ENCODE results near the gene FOXO3B. TPM values are rescaled to one million over a fixed set of nuclear protein-coding genes. Genes with fewer than 3 reads are reported as not detected.
"Not testable (repeated sequence)": the region's sequence is repeated elsewhere in the genome, so short reads cannot be mapped to it uniquely, and the experiment has no call there.

Gene FOXO3B
- total RNA-seq = 10 to 100 TPM in 2 of 4 donors, 1 to 10 TPM in 2; 3.1 to 36.7 (median 12.4) TPM

DNA sequence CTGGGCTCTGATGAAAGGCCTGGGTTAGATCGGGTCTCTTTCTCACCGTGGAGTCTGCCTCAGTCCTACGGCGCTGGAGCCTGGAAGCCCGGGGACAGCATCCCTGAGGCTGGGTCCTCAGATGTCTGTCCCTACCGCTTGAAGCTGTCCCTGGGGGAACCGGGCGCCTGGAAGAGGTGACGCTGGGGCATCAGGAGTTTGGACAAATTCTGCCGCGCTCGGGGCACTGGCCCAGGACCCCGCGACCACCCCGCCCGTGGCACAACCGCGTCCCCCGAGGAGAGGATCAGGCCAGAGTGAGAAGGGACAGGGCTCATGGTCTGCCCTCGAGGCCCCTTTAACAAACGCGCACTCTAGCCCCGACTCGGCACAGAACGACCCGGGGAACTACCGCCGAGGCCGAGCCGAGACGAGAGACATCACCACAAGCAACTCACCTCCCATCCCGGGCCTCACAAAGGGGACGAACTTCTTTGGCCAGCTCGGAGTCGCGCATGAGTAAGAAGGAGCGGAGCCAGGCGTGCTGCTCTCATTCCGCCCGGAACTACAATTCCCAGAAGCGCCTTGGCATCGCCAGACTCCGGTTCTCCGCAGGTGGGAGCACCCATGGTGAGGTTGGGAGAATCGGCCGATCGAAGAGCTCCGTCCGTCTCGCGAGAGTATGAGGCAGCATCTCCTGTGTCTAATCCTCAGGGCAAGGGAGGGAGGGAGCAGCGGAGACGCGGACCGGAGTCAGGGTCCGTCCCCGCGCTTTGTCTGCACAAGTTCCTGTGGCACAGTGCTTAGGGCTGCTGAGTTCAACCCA is at the start of gene FOXO3B:
Gene FOXO3B (minus strand): TSS at position 548 of the 805 bp plus-strand sequence. CDS start 663 bp downstream, outside the sequence.
- H3K27me3 ChIP-seq; intact Hi-C loops (cut with DNase I; ENCODE audit: low total_unique reads); H3K9me3 ChIP-seq; H3K4me1 ChIP-seq; in situ Hi-C loops (cut with MboI; ENCODE audit: low pct_ligation_motif_present in 1 of 4, low pct_unique_long_range_greater_than_20kb in 1 of 4, low sequenced_read_pairs in 3 of 4); H3K36me3 ChIP-seq: not testable (repeated sequence)
- Histone ChIP-seq H3K4me3 (peak within 1 kb of the TSS; percentile 5 to 66 (median 46)), H3K27ac (peak within 1 kb of the TSS; percentile 38 to 68 (median 51))
- 0% methylated on average over 39 of the region's 58 CpGs; no CpG with 5 or more reads in 1 of the 2 donors for WGBS, 2 donors (ENCODE audit: low coverage in 1 of 2)
- peak in 1 of 3 donors; percentile 23 for TF ChIP-seq POLR2AphosphoS5 (IDR thresholded peaks at IDR 0.05)
- peak; percentile 94 for DNase-seq

GRCh38 chr17:18723509-18723908 is 41.4 kb upstream of the FOXO3B start:
- H3K4me3 ChIP-seq; H3K4me1 ChIP-seq; H3K27me3 ChIP-seq; H3K9me3 ChIP-seq; H3K36me3 ChIP-seq; H3K27ac ChIP-seq; intact Hi-C loops (cut with DNase I; ENCODE audit: low total_unique reads); in situ Hi-C loops (cut with MboI; ENCODE audit: low pct_ligation_motif_present in 1 of 4, low pct_unique_long_range_greater_than_20kb in 1 of 4, low sequenced_read_pairs in 3 of 4); DNase-seq: not testable (repeated sequence)
- WGBS, 2 donors (ENCODE audit: low coverage in 1 of 2) = 88% methylated on average over 1 of the region's 1 CpG; no CpG with 5 or more reads in 1 of the 2 donors

DNA sequence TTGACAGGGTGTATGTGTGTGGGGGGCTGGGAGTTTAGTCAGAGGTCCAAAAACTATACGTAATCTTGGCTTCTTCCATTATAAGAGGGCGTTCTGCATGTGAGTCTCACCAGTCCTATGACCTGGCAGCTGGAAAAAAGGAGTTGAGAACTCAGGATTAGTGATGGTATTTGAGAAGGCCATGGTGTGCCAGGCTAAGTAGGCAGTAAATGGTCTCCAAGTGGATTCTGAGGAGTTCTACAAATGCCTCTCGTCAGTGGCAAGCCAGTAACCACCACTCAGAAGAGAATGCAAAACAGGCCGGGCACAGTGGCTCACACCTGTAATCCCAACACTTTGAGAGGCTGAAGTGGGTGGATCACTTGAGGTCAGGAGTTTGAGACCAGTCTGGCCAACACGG is 40.5 kb upstream of the FOXO3B start:
- H3K4me3 ChIP-seq; H3K36me3 ChIP-seq; H3K9me3 ChIP-seq; in situ Hi-C loops (cut with MboI; ENCODE audit: low pct_ligation_motif_present in 1 of 4, low pct_unique_long_range_greater_than_20kb in 1 of 4, low sequenced_read_pairs in 3 of 4); DNase-seq; intact Hi-C loops (cut with DNase I; ENCODE audit: low total_unique reads); H3K27ac ChIP-seq; H3K27me3 ChIP-seq; H3K4me1 ChIP-seq: not testable (repeated sequence)
- 40 to 81% methylated on average over 2 to 4 of the region's 5 CpGs for WGBS, 2 donors (ENCODE audit: low coverage in 1 of 2)

- H3K27me3 ChIP-seq; H3K36me3 ChIP-seq; H3K27ac ChIP-seq; DNase-seq; H3K4me3 ChIP-seq; intact Hi-C loops (cut with DNase I; ENCODE audit: low total_unique reads); H3K4me1 ChIP-seq; in situ Hi-C loops (cut with MboI; ENCODE audit: low pct_ligation_motif_present in 1 of 4, low pct_unique_long_range_greater_than_20kb in 1 of 4, low sequenced_read_pairs in 3 of 4); H3K9me3 ChIP-seq: not testable (repeated sequence)
- WGBS, 2 donors (ENCODE audit: low coverage in 1 of 2) = 71% methylated on average over 1 of the region's 12 CpGs; no CpG with 5 or more reads in 1 of the 2 donors
Observed at GRCh38 chr17:18721775-18722547, 39.8 kb upstream of the FOXO3B start.

GRCh38 chr17:18719428-18720110 is 37.5 kb upstream of the FOXO3B start:
- intact Hi-C loops (cut with DNase I; ENCODE audit: low total_unique reads); H3K4me3 ChIP-seq; H3K27me3 ChIP-seq; H3K36me3 ChIP-seq; H3K4me1 ChIP-seq; DNase-seq; H3K9me3 ChIP-seq; H3K27ac ChIP-seq; in situ Hi-C loops (cut with MboI; ENCODE audit: low pct_ligation_motif_present in 1 of 4, low pct_unique_long_range_greater_than_20kb in 1 of 4, low sequenced_read_pairs in 3 of 4): not testable (repeated sequence)
- WGBS, 2 donors (ENCODE audit: low coverage in 1 of 2) = 86 to 95% methylated on average over 8 to 12 of the region's 12 CpGs

- 50 to 67% methylated on average over 1 to 7 of the region's 9 CpGs for WGBS, 2 donors (ENCODE audit: low coverage in 1 of 2)
- not testable (repeated sequence) for H3K27me3 ChIP-seq
Observed at GRCh38 chr17:18718643-18719427, 36.7 kb upstream of the FOXO3B start.

More at GRCh38 chr17:18718643-18719427, 36.7 kb upstream of the FOXO3B start:
- H3K36me3 ChIP-seq; H3K27ac ChIP-seq; DNase-seq; H3K4me3 ChIP-seq; in situ Hi-C loops (cut with MboI; ENCODE audit: low pct_ligation_motif_present in 1 of 4, low pct_unique_long_range_greater_than_20kb in 1 of 4, low sequenced_read_pairs in 3 of 4); intact Hi-C loops (cut with DNase I; ENCODE audit: low total_unique reads); H3K9me3 ChIP-seq; H3K4me1 ChIP-seq: not testable (repeated sequence)

Data from transverse colon (tissue), 4 donors.